ENCODE results near the gene SCGB1D2.
A peak's percentile ranks its signal among the peaks of the same experiment; 100 is the strongest.

The SCGB1D2 gene

GRCh38 chr11:62260261-62260953, 18.4 kb downstream of the SCGB1D2 start:
- no peak for ATAC-seq

DNA sequence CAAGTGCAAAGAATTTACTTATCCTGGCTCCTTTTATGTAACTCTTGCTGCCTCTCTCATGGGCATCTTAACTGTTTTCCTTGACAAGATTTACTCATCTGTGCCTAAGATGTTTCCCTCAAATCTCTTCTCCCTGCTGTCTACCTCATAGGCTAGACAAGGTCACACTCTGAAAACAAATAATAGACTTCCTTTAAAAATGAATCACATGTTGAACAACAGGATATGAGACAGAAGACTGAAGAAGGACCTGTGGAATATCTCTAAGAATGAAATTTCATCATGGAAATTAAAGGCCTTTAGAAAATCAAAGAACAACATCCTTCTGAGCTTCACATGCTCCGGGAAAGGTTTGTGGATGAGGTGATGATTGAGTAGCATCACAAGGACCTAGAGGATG, 22.0 kb downstream of the SCGB1D2 start:
- ATAC-seq (no peak), DNase-seq (no peak)

More at GRCh38 chr11:62260261-62260953, 18.4 kb downstream of the SCGB1D2 start:
- no peak for DNase-seq

DNA sequence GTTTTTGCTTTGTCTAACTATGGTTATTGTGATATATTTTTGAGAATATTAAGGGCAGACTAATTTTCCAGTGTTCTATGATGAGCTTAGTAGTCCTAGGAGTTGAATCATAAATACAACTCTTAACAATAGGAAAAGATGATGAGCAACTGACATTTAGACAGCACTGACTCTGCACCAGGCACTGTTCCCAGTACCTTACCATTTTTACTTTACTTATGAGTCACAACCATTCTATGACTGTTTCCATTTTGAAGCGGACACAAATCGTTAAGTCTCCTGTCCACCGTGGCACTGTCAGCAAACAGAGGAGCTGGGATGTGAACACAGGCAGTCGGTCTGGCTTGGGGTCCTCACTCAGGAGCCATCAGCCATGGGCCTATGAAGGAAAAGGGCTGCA, 24.5 kb downstream of the SCGB1D2 start:
- peak; percentile 12 for DNase-seq
- peak; percentile 95 for ATAC-seq

- no peak for DNase-seq
- ATAC-seq = peak; percentile 30
These were observed 25.0 kb downstream of the SCGB1D2 start for GRCh38 chr11:62267050-62267449.

GRCh38 chr11:62267576-62267975, 25.5 kb downstream of the SCGB1D2 start:
- DNase-seq = no peak
- no peak for ATAC-seq

DNA sequence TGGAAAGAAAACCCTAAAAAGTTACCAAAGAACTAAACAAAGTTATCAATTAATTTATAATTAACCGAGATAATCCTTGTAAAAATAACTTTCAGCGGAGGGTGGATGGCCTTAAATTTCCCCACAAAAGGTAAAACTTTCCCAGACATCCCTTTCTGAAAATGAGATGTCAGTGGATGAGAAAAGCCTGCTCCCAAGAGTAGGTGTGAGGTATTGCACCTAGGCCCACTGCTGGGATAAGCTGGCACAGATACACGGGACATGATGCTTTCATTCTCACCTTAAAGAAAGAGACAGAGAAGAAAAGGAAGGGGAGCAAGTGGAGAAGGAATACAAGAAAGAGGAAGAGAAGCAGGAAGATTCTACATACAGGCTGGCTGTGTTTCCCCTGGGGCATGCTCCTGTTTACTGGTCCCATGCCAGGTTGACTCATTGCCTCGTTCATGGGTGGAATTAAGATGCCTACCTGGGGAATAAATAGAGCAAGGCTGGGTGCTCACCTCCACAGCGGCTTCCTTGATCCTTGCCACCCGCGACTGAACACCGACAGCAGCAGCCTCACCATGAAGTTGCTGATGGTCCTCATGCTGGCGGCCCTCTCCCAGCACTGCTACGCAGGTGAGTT, 27.7 kb downstream of the SCGB1D2 start, which contains the start of gene SCGB2A2:
TSS of gene SCGB2A2 (plus strand) at position 505 of the 625 bp plus-strand sequence. CDS start at position 564, 59 bp downstream.
- ATAC-seq (no peak), DNase-seq (no peak)

DNA sequence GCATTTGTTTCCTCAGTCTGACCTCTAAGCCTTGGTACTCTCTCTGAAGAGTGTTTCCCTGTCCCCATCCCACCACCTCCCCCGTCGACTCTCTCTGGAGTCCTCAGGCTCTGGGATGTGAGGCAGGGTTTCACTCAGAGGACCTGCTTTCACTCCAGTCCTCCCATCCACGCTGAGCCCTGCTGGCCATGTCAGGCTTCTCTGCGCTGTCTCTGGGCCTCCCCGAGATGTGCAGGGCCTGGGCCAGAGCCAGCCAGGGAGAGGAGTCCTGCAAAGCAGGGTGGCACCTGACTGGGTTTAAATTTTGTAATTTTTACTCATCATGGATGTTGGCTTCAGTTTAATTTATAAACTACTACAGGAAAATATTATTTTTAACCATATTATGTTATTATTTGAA, 31.2 kb downstream of the SCGB1D2 start:
- ATAC-seq = no peak

GRCh38 chr11:62273789-62274275, 31.8 kb downstream of the SCGB1D2 start:
- DNase-seq (no peak), ATAC-seq (no peak)

More for the DNA sequence above, 31.2 kb downstream of the SCGB1D2 start:
- no peak for DNase-seq

GRCh38 chr11:62280452-62280851, 38.4 kb downstream of the SCGB1D2 start:
- DNase-seq (no peak), ATAC-seq (no peak)
